ENCODE measurements around the gene ST3GAL3. TPM values are rescaled to one million over a fixed set of nuclear protein-coding genes. Genes with fewer than 3 reads are reported as not detected.
"Not testable (repeated sequence)": the region's sequence is repeated elsewhere in the genome, so short reads cannot be mapped to it uniquely, and the experiment has no call there.

The ST3GAL3 gene
- total RNA-seq, 1 donor from 2014 or later: 24.4 TPM

GRCh38 chr1:43773821-43774220, 66.5 kb downstream of the ST3GAL3 start:
- Mint-ChIP-seq H3K27ac (no peak overlapping the region), H3K36me3 (peaks cover 15% of the 10 kb centered on the region), H3K27me3 (no peaks in the 10 kb centered on the region), H3K4me1 (ENCODE audit: unreplicated experiment) (no peaks in the 10 kb centered on the region), H3K4me3 (no peak overlapping the region), H3K9me3 (no peaks in the 10 kb centered on the region)
- DNase-seq (ENCODE audit: extremely low spot score, unreplicated experiment): no peak
- no peak for TF ChIP-seq CTCF (conservative IDR thresholded peaks at IDR 0.05)

- Mint-ChIP-seq H3K9me3 (peaks cover 3% of the 10 kb centered on the region), H3K27ac (no peak overlapping the region), H3K4me3 (no peak overlapping the region), H3K27me3 (no peaks in the 10 kb centered on the region), H3K36me3 (peaks cover 18% of the 10 kb centered on the region), H3K4me1 (ENCODE audit: unreplicated experiment) (no peaks in the 10 kb centered on the region)
- no peak for DNase-seq (ENCODE audit: extremely low spot score, unreplicated experiment)
- no peak for TF ChIP-seq CTCF (conservative IDR thresholded peaks at IDR 0.05)
Observed at GRCh38 chr1:43774359-43774758, 67.0 kb downstream of the ST3GAL3 start.

- no peak for DNase-seq (ENCODE audit: extremely low spot score, unreplicated experiment)
- Mint-ChIP-seq H3K4me3 (no peak overlapping the region), H3K9me3 (peaks cover 9% of the 10 kb centered on the region), H3K27me3 (no peaks in the 10 kb centered on the region), H3K27ac (no peak overlapping the region), H3K36me3 (peaks cover 22% of the 10 kb centered on the region), H3K4me1 (ENCODE audit: unreplicated experiment) (no peaks in the 10 kb centered on the region)
- TF ChIP-seq CTCF (conservative IDR thresholded peaks at IDR 0.05): no peak
Observed at GRCh38 chr1:43776043-43776761, 68.9 kb downstream of the ST3GAL3 start.

- not testable (repeated sequence) for H3K4me1 Mint-ChIP-seq (ENCODE audit: unreplicated experiment); H3K4me3 Mint-ChIP-seq; DNase-seq (ENCODE audit: extremely low spot score, unreplicated experiment); H3K27me3 Mint-ChIP-seq; H3K9me3 Mint-ChIP-seq; H3K27ac Mint-ChIP-seq
- H3K36me3 Mint-ChIP-seq: peaks cover 17% of the 10 kb centered on the region
Observed at GRCh38 chr1:43777916-43778315, 70.6 kb downstream of the ST3GAL3 start.

GRCh38 chr1:43779266-43779665, 71.9 kb downstream of the ST3GAL3 start:
- Mint-ChIP-seq H3K4me1 (ENCODE audit: unreplicated experiment) (peaks cover 5% of the 10 kb centered on the region), H3K27ac (no peak overlapping the region), H3K4me3 (no peak overlapping the region), H3K9me3 (peaks cover 9% of the 10 kb centered on the region), H3K36me3 (peaks cover 17% of the 10 kb centered on the region), H3K27me3 (no peaks in the 10 kb centered on the region)
- no peak for DNase-seq (ENCODE audit: extremely low spot score, unreplicated experiment)
- TF ChIP-seq CTCF (conservative IDR thresholded peaks at IDR 0.05): peak; percentile 41

GRCh38 chr1:43779805-43780403, 72.6 kb downstream of the ST3GAL3 start:
- Mint-ChIP-seq H3K9me3 (peaks cover 9% of the 10 kb centered on the region), H3K27me3 (no peaks in the 10 kb centered on the region), H3K4me3 (no peak overlapping the region), H3K27ac (no peak overlapping the region), H3K36me3 (peaks cover 17% of the 10 kb centered on the region), H3K4me1 (ENCODE audit: unreplicated experiment) (peaks cover 5% of the 10 kb centered on the region)
- DNase-seq (ENCODE audit: extremely low spot score, unreplicated experiment): no peak
- TF ChIP-seq CTCF (conservative IDR thresholded peaks at IDR 0.05): no peak
